WTC11 (cell line): ENCODE results near the gene ANKRD33B. TPM values are rescaled to one million over a fixed set of nuclear protein-coding genes. Genes with fewer than 3 reads are reported as not detected.

Experiments
- ATAC-seq: fragments of 200-7000 bp; cut with Tn5 transposase; 2 replicates; pipeline ENCODE4 v1.10.0; 2021; ENCODE audit warnings: mild to moderate bottlenecking, moderate library complexity
- CTCF ChIA-PET: fragments of 300-600 bp; sonication (Branson Sonifier 250); formaldehyde crosslinking; loops from one replicate; lab custom pipeline; 2021; ENCODE audit warnings: antibody characterized with exemption; lab: Charles Lee
- POLR2A ChIA-PET: fragments of 350-600 bp; sonication (Branson Sonifier 250); formaldehyde crosslinking; loops from one replicate; lab custom pipeline; 2021; ENCODE audit warnings: antibody characterized with exemption; lab: Charles Lee
- DNase-seq: peaks from one replicate; pipeline ENCODE4 v3.0.0; 2021; ENCODE audit warnings: low spot score
- H3K27ac Mint-ChIP-seq: 2 replicates; pipeline ENCODE4 v1.8.0; 2021; ENCODE audit warnings: mixed read lengths
- H3K27me3 Mint-ChIP-seq: 2 replicates; pipeline ENCODE4 v1.8.0; 2021; ENCODE audit warnings: low read depth, mild to moderate bottlenecking, moderate library complexity, mixed read lengths
- H3K36me3 Mint-ChIP-seq: 2 replicates; pipeline ENCODE4 v1.8.0; 2021; ENCODE audit warnings: mixed read lengths
- H3K4me1 Mint-ChIP-seq: 2 replicates; pipeline ENCODE4 v1.8.0; 2022; ENCODE audit warnings: mixed read lengths
- H3K4me3 Mint-ChIP-seq: 2 replicates; pipeline ENCODE4 v1.8.0; 2021; ENCODE audit warnings: mild to moderate bottlenecking, moderate library complexity, mixed read lengths
- H3K9me3 Mint-ChIP-seq: 2 replicates; pipeline ENCODE4 v1.8.0; 2021; ENCODE audit warnings: mixed read lengths
- ATF6 ChIP-seq: sonication (generic); formaldehyde crosslinking; IDR thresholded peaks from 2 replicates; pipeline ENCODE4 v1.8.1; 2023; ENCODE audit warnings: mild to moderate bottlenecking, missing genetic modification reagents
- ELF4 ChIP-seq: sonication (generic); formaldehyde crosslinking; IDR thresholded peaks from 2 replicates; pipeline ENCODE4 v1.8.1; 2022; ENCODE audit warnings: low read depth, mild to moderate bottlenecking, moderate library complexity, missing genetic modification reagents
- EMX1 ChIP-seq: fragments of 250-450 bp; sonication (Bioruptor Pico); IDR thresholded peaks from 2 replicates; pipeline ENCODE4 v1.8.0; 2021; ENCODE audit warnings: mild to moderate bottlenecking
- ESRRA ChIP-seq: sonication (generic); formaldehyde crosslinking; IDR thresholded peaks from 2 replicates; pipeline ENCODE4 v1.8.1; 2022; ENCODE audit warnings: mild to moderate bottlenecking, missing genetic modification reagents, borderline replicate concordance
- FOXK1 ChIP-seq: sonication (generic); formaldehyde crosslinking; IDR thresholded peaks from 2 replicates; pipeline ENCODE4 v1.8.0; 2022; ENCODE audit warnings: mild to moderate bottlenecking, moderate library complexity, missing genetic modification reagents
- GABPB1 ChIP-seq: sonication (generic); formaldehyde crosslinking; IDR thresholded peaks from 2 replicates; pipeline ENCODE4 v1.8.1; 2023; ENCODE audit warnings: mild to moderate bottlenecking, missing genetic modification reagents
- GRHL2 ChIP-seq: fragments of 250-450 bp; sonication (Bioruptor Pico); IDR thresholded peaks from 2 replicates; pipeline ENCODE4 v1.8.0; 2022; ENCODE audit warnings: mild to moderate bottlenecking, moderate library complexity; ENCODE audit not compliant: insufficient replicate concordance, severe bottlenecking
- HMGXB4 ChIP-seq: sonication (generic); formaldehyde crosslinking; IDR thresholded peaks from 2 replicates; pipeline ENCODE4 v1.8.1; 2023; ENCODE audit warnings: mild to moderate bottlenecking, moderate library complexity, missing genetic modification reagents
- JAZF1 ChIP-seq: fragments of 250-450 bp; sonication (Bioruptor Pico); IDR thresholded peaks from 2 replicates; pipeline ENCODE4 v1.9.0; 2021; ENCODE audit warnings: moderate library complexity, mild to moderate bottlenecking, inconsistent platforms
- MAX ChIP-seq: sonication (generic); formaldehyde crosslinking; IDR thresholded peaks from 2 replicates; pipeline ENCODE4 v1.8.0; 2022; ENCODE audit warnings: mild to moderate bottlenecking, missing genetic modification reagents
- NFATC4 ChIP-seq: fragments of 250-450 bp; sonication (Bioruptor Pico); IDR thresholded peaks from 2 replicates; pipeline ENCODE4 v1.9.0; 2021; ENCODE audit warnings: mild to moderate bottlenecking
- NFE2L1 ChIP-seq: sonication (generic); formaldehyde crosslinking; IDR thresholded peaks from 2 replicates; pipeline ENCODE4 v1.8.1; 2023; ENCODE audit warnings: missing genetic modification reagents
- NR1H2 ChIP-seq: sonication (generic); formaldehyde crosslinking; IDR thresholded peaks from 2 replicates; pipeline ENCODE4 v1.9.0; 2021; ENCODE audit warnings: mild to moderate bottlenecking, moderate library complexity, missing genetic modification reagents
- RELA ChIP-seq: sonication (generic); formaldehyde crosslinking; IDR thresholded peaks from 2 replicates; pipeline ENCODE4 v1.8.1; 2022; ENCODE audit warnings: missing genetic modification reagents, mild to moderate bottlenecking, borderline replicate concordance
- SOX15 ChIP-seq: fragments of 250-450 bp; sonication (Bioruptor Pico); IDR thresholded peaks from 2 replicates; pipeline ENCODE4 v1.9.0; 2021; ENCODE audit warnings: mild to moderate bottlenecking
- TEAD4 ChIP-seq: sonication (generic); formaldehyde crosslinking; IDR thresholded peaks from 2 replicates; pipeline ENCODE4 v1.8.0; 2022; ENCODE audit warnings: mild to moderate bottlenecking, missing genetic modification reagents
- USF1 ChIP-seq: sonication (generic); formaldehyde crosslinking; IDR thresholded peaks from 2 replicates; pipeline ENCODE4 v1.8.0; 2022; ENCODE audit warnings: mild to moderate bottlenecking, missing genetic modification reagents
- ZNF121 ChIP-seq: sonication (generic); formaldehyde crosslinking; IDR thresholded peaks from 2 replicates; pipeline ENCODE4 v1.8.0; 2023; ENCODE audit warnings: missing genetic modification reagents
- ZNF138 ChIP-seq: sonication (generic); formaldehyde crosslinking; conservative IDR thresholded peaks from 2 replicates; pipeline ENCODE4 v1.8.1; 2022; ENCODE audit warnings: mild to moderate bottlenecking, moderate library complexity, missing genetic modification reagents
- ZNF219 ChIP-seq: sonication (generic); formaldehyde crosslinking; IDR thresholded peaks from 2 replicates; pipeline ENCODE4 v1.8.0; 2023; ENCODE audit warnings: missing genetic modification reagents, mild to moderate bottlenecking, borderline replicate concordance
- ZNF281 ChIP-seq: sonication (generic); formaldehyde crosslinking; IDR thresholded peaks from 2 replicates; pipeline ENCODE4 v1.8.0; 2023; ENCODE audit warnings: mild to moderate bottlenecking, missing genetic modification reagents
- ZNF317 ChIP-seq: sonication (generic); formaldehyde crosslinking; IDR thresholded peaks from 2 replicates; pipeline ENCODE4 v1.8.1; 2023; ENCODE audit warnings: low read depth, mild to moderate bottlenecking, moderate library complexity, missing genetic modification reagents, borderline replicate concordance
- ZNF396 ChIP-seq: fragments of 250-450 bp; sonication (Bioruptor Pico); IDR thresholded peaks from 2 replicates; pipeline ENCODE4 v1.8.0; 2021; ENCODE audit warnings: mild to moderate bottlenecking, moderate library complexity, borderline replicate concordance
- ZNF512 ChIP-seq: sonication (generic); formaldehyde crosslinking; IDR thresholded peaks from 2 replicates; pipeline ENCODE4 v1.8.1; 2022; ENCODE audit warnings: missing genetic modification reagents, borderline replicate concordance
- total RNA-seq: library from RNA; stranded (reverse); gene quantifications from 3 replicates; pipeline ENCODE4 v1.2.3, GENCODE V29; 2021

The ANKRD33B gene
- total RNA-seq, 1 experiment from 2014 or later = 9.2 TPM

GRCh38 chr5:10624679-10625078 is 60.8 kb downstream of the ANKRD33B start:
- POLR2A ChIA-PET = no interaction called here
- peaks cover 7% of the 10 kb centered on the region for H3K36me3 Mint-ChIP-seq
- no peak for DNase-seq
- no peak for ATAC-seq
- H3K27me3 Mint-ChIP-seq = no peaks in the 10 kb centered on the region; the same call in none of the 2 replicates
- TF ChIP-seq GRHL2 (no peak), MAX (CRISPR knock-in tag) (no peak), ZNF219 (CRISPR knock-in tag) (no peak), ZNF121 (CRISPR knock-in tag) (no peak), ZNF281 (no peak), FOXK1 (CRISPR knock-in tag) (no peak), HMGXB4 (CRISPR knock-in tag) (no peak), ZNF396 (CRISPR knock-in tag) (no peak), ESRRA (CRISPR knock-in tag) (no peak), EMX1 (CRISPR knock-in tag) (no peak), ZNF317 (CRISPR knock-in tag) (no peak), NFE2L1 (no peak), USF1 (no peak), SOX15 (CRISPR knock-in tag) (no peak)
- TF ChIP-seq, all 79 proteins: peak for 0
- Mint-ChIP-seq H3K4me3 (no peak overlapping the region), H3K4me1 (peaks cover 21% of the 10 kb centered on the region), H3K27ac (no peak overlapping the region), H3K9me3 (peaks cover 14% of the 10 kb centered on the region)
- CTCF ChIA-PET = interaction anchor here (0.7 kb wide), 1 partner anchor 17 kb away, joined by 3 read pairs; no protein-coding TSS in a partner anchor

GRCh38 chr5:10625700-10626472 is 62.0 kb downstream of the ANKRD33B start:
- TF ChIP-seq RELA (CRISPR knock-in tag) = no peak
- no peak for TF ChIP-seq NFATC4 (CRISPR knock-in tag)
- no peak for TF ChIP-seq JAZF1 (CRISPR knock-in tag)
- no peak for TF ChIP-seq NR1H2
- no peak for TF ChIP-seq TEAD4 (CRISPR knock-in tag)
- no peak for TF ChIP-seq ELF4 (CRISPR knock-in tag)
- no peak for TF ChIP-seq GABPB1 (CRISPR knock-in tag)
- no peak for TF ChIP-seq ZNF512 (CRISPR knock-in tag)
- no peak for TF ChIP-seq NFE2L1
- no peak for TF ChIP-seq ZNF138 (CRISPR knock-in tag)
- no peak for TF ChIP-seq ATF6 (CRISPR knock-in tag)
- Mint-ChIP-seq H3K9me3 (peaks cover 9% of the 10 kb centered on the region), H3K27ac (no peak overlapping the region; the same call in 1 of the 2 replicates), H3K36me3 (peaks cover 6% of the 10 kb centered on the region), H3K4me1 (peaks cover 21% of the 10 kb centered on the region), H3K4me3 (no peak overlapping the region), H3K27me3 (no peaks in the 10 kb centered on the region; the same call in none of the 2 replicates)
- CTCF ChIA-PET = interaction anchor here (3.2 to 4.9 kb wide), 3 partner anchors 13 to 172 kb away, joined by 12 to 142 read pairs (median 25); no protein-coding TSS in a partner anchor
- ATAC-seq (no peak), DNase-seq (no peak)
- POLR2A ChIA-PET = no interaction called here
